GM23338 (cell line): Measurements from ENCODE around the gene ZFP42. TPM values are rescaled to one million over a fixed set of nuclear protein-coding genes. Genes with fewer than 3 reads are reported as not detected.
A peak's percentile ranks its signal among the peaks of the same experiment; 100 is the strongest.

Experiments used
- ATAC-seq: fragments of 200-7000 bp; cut with Tn5 transposase; 3 replicates; pipeline ENCODE4 v1.9.1; 2020
- DNase-seq: peaks from one replicate; pipeline ENCODE4 v3.0.0-alpha.2; 2015; ENCODE audit warnings: low spot score
- H2AFZ ChIP-seq: fragments of 200-600 bp; sonication (generic); 2 replicates; pipeline ENCODE4 v1.8.0; 2016; ENCODE audit warnings: antibody characterized with exemption, mild to moderate bottlenecking, moderate library complexity
- H3F3A ChIP-seq: fragments of 200-600 bp; sonication (generic); replicated peaks from 2 replicates; pipeline ENCODE4 v1.8.0; 2017; ENCODE audit warnings: antibody characterized with exemption, mixed run types, low read depth
- H3K27ac ChIP-seq: fragments of 200-600 bp; sonication (generic); 2 replicates; pipeline ENCODE4 v1.6.1; 2016; ENCODE audit warnings: low read depth
- H3K27me3 ChIP-seq: fragments of 200-600 bp; sonication (generic); 2 replicates; pipeline ENCODE4 v1.8.0; 2016; ENCODE audit warnings: mild to moderate bottlenecking, mixed run types, moderate library complexity; ENCODE audit not compliant: insufficient read depth
- H3K36me3 ChIP-seq: fragments of 200-600 bp; sonication (generic); 2 replicates; pipeline ENCODE4 v1.8.0; 2016; ENCODE audit warnings: mild to moderate bottlenecking; ENCODE audit not compliant: insufficient read depth
- H3K4me1 ChIP-seq: fragments of 200-600 bp; sonication (generic); 2 replicates; pipeline ENCODE4 v1.8.0; 2016; ENCODE audit warnings: mild to moderate bottlenecking, moderate library complexity; ENCODE audit not compliant: insufficient read depth
- H3K4me2 ChIP-seq: fragments of 200-600 bp; sonication (generic); 2 replicates; pipeline ENCODE4 v1.7.1; 2017; ENCODE audit warnings: mixed run types
- H3K4me3 ChIP-seq: fragments of 200-600 bp; sonication (generic); 2 replicates; pipeline ENCODE4 v1.6.1; 2016; ENCODE audit warnings: mixed run types
- H3K79me2 ChIP-seq: fragments of 200-600 bp; sonication (generic); replicated peaks from 2 replicates; pipeline ENCODE4 v1.8.0; 2017; ENCODE audit warnings: mild to moderate bottlenecking; ENCODE audit not compliant: insufficient read depth
- H3K9me2 ChIP-seq: fragments of 200-600 bp; sonication (generic); 2 replicates; pipeline ENCODE4 v1.8.0; 2017; ENCODE audit not compliant: insufficient read depth
- H4K20me1 ChIP-seq: fragments of 200-600 bp; sonication (generic); replicated peaks from 2 replicates; pipeline ENCODE4 v1.8.0; 2017; ENCODE audit warnings: mild to moderate bottlenecking; ENCODE audit not compliant: insufficient read depth
- H3K27ac Mint-ChIP-seq: 2 replicates; pipeline ENCODE4 v1.8.0; 2020; ENCODE audit warnings: inconsistent platforms, mild to moderate bottlenecking, moderate library complexity, mixed read lengths
- H3K27me3 Mint-ChIP-seq: 3 replicates; pipeline ENCODE4 v1.8.0; 2022; ENCODE audit warnings: low read depth, mild to moderate bottlenecking, moderate library complexity, mixed read lengths, inconsistent platforms; ENCODE audit not compliant: insufficient read depth, poor library complexity
- H3K36me3 Mint-ChIP-seq: 3 replicates; pipeline ENCODE4 v1.8.0; 2021; ENCODE audit warnings: low read depth, mild to moderate bottlenecking, inconsistent platforms, moderate library complexity, mixed read lengths
- H3K4me1 Mint-ChIP-seq: 3 replicates; pipeline ENCODE4 v1.8.0; 2020; ENCODE audit warnings: mild to moderate bottlenecking, inconsistent platforms, mixed read lengths
- H3K4me3 Mint-ChIP-seq: 3 replicates; pipeline ENCODE4 v1.8.0; 2021; ENCODE audit warnings: moderate library complexity, mild to moderate bottlenecking, inconsistent platforms, mixed read lengths
- H3K9me3 Mint-ChIP-seq: 3 replicates; pipeline ENCODE4 v1.8.0; 2020; ENCODE audit warnings: moderate library complexity, mild to moderate bottlenecking, inconsistent platforms, mixed read lengths
- CREB1 ChIP-seq: fragments of 250-450 bp; sonication (Bioruptor Pico); IDR thresholded peaks from 2 replicates; pipeline ENCODE4 v1.5.0; 2020; ENCODE audit warnings: low read depth, mild to moderate bottlenecking, moderate library complexity
- EZH2phosphoT487 ChIP-seq: fragments of 200-600 bp; sonication (generic); IDR thresholded peaks from one replicate; pipeline ENCODE4 v1.8.1; 2018; ENCODE audit warnings: antibody characterized with exemption; ENCODE audit not compliant: unreplicated experiment
- JUNB ChIP-seq: IDR thresholded peaks from one replicate; pipeline ENCODE4 v1.6.1; 2016; ENCODE audit warnings: antibody characterized with exemption; ENCODE audit not compliant: unreplicated experiment
- POLR2AphosphoS5 ChIP-seq: IDR thresholded peaks from 2 replicates; pipeline ENCODE4 v1.6.1; 2016; ENCODE audit warnings: antibody characterized with exemption, low read depth
- STAT1 ChIP-seq: IDR thresholded peaks from one replicate; pipeline ENCODE4 v1.6.1; 2016; ENCODE audit warnings: antibody characterized with exemption; ENCODE audit not compliant: unreplicated experiment
- ZNF114 ChIP-seq: fragments of 250-450 bp; sonication (Bioruptor Pico); IDR thresholded peaks from 2 replicates; pipeline ENCODE4 v1.5.0; 2020; ENCODE audit warnings: mild to moderate bottlenecking, moderate library complexity
- polyA plus RNA-seq: library from polyadenylated mRNA; unstranded; fragments of >200 nt; fragmentation: Nextera tagmentation; extraction: Ambion mirVana; gene quantifications from 2 replicates; pipeline ENCODE4 v1.2.1, GENCODE V29; 2016
- total RNA-seq: library from RNA; depleted of rRNA; stranded (reverse); fragments of >200 nt; shearing (Covaris generic); gene quantifications from 2 replicates; pipeline ENCODE4 v1.2.3, GENCODE V29; 2014
- TF ChIP-seq, protein P1 (sequence below), 2 experiments: fragments of 200-600 bp in 1 of 2; sonication (generic) in 1 of 2; conservative IDR thresholded peaks; 2 replicates each; pipeline versions ENCODE4 v1.5.1 to v1.6.1; 2016 to 2017; ENCODE audit warnings: antibody characterized with exemption in 2 of 2, low read depth in 2 of 2, mild to moderate bottlenecking in 2 of 2, moderate library complexity in 1 of 2
- TF ChIP-seq, protein P2 (sequence below): IDR thresholded peaks from 2 replicates; pipeline ENCODE4 v1.6.1; 2016; ENCODE audit warnings: antibody characterized with exemption
- TF ChIP-seq, protein P3 (sequence below): IDR thresholded peaks from one replicate; pipeline ENCODE4 v1.6.1; 2018; ENCODE audit warnings: antibody characterized with exemption; ENCODE audit not compliant: unreplicated experiment

The ZFP42 gene
- total and polyA plus RNA-seq, 2 experiments from 2014 or later: 70.0 to 111 TPM

- Histone ChIP-seq H2AFZ (0 out of 2 replicates have a peak overlapping the region, but pooled peaks have one; percentile 0), H3F3A (no peaks in the 10 kb centered on the region), H3K4me2 (no peak overlapping the region), H3K79me2 (no peaks in the 10 kb centered on the region), H3K27ac (no peak overlapping the region), H3K4me1 (no peaks in the 10 kb centered on the region), H3K27me3 (no peaks in the 10 kb centered on the region), H3K36me3 (no peaks in the 10 kb centered on the region), H3K9me2 (no peaks in the 10 kb centered on the region), H3K4me3 (no peak overlapping the region), H4K20me1 (no peaks in the 10 kb centered on the region)
- no peak overlapping the region for H3K4me3 Mint-ChIP-seq
- ATAC-seq: no peak
- H3K27me3 Mint-ChIP-seq: peaks cover 5% of the 10 kb centered on the region
- DNase-seq: no peak
- 0 out of 3 replicates have a peak, but pooled peaks cover 2% of the 10 kb centered on the region for H3K36me3 Mint-ChIP-seq
- TF ChIP-seq, protein P1, sequence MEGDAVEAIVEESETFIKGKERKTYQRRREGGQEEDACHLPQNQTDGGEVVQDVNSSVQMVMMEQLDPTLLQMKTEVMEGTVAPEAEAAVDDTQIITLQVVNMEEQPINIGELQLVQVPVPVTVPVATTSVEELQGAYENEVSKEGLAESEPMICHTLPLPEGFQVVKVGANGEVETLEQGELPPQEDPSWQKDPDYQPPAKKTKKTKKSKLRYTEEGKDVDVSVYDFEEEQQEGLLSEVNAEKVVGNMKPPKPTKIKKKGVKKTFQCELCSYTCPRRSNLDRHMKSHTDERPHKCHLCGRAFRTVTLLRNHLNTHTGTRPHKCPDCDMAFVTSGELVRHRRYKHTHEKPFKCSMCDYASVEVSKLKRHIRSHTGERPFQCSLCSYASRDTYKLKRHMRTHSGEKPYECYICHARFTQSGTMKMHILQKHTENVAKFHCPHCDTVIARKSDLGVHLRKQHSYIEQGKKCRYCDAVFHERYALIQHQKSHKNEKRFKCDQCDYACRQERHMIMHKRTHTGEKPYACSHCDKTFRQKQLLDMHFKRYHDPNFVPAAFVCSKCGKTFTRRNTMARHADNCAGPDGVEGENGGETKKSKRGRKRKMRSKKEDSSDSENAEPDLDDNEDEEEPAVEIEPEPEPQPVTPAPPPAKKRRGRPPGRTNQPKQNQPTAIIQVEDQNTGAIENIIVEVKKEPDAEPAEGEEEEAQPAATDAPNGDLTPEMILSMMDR (conservative IDR thresholded peaks at IDR 0.05; ENCODE audit: low read depth in 2 of 2): no peak
- TF ChIP-seq ZNF114 (no peak), STAT1 (no peak), CREB1 (no peak), JUNB (no peak), POLR2AphosphoS5 (no peak), EZH2phosphoT487 (no peak)
- TF ChIP-seq, protein P2, sequence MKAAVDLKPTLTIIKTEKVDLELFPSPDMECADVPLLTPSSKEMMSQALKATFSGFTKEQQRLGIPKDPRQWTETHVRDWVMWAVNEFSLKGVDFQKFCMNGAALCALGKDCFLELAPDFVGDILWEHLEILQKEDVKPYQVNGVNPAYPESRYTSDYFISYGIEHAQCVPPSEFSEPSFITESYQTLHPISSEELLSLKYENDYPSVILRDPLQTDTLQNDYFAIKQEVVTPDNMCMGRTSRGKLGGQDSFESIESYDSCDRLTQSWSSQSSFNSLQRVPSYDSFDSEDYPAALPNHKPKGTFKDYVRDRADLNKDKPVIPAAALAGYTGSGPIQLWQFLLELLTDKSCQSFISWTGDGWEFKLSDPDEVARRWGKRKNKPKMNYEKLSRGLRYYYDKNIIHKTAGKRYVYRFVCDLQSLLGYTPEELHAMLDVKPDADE: no peak
- no peak overlapping the region for H3K27ac Mint-ChIP-seq
- peaks cover 6% of the 10 kb centered on the region; the same call in 1 of the 3 replicates for H3K4me1 Mint-ChIP-seq
- H3K9me3 Mint-ChIP-seq: no peaks in the 10 kb centered on the region; the same call in 2 of the 3 replicates
Observed at GRCh38 chr4:188046657-188047056, 51.1 kb downstream of the ZFP42 start.

DNA sequence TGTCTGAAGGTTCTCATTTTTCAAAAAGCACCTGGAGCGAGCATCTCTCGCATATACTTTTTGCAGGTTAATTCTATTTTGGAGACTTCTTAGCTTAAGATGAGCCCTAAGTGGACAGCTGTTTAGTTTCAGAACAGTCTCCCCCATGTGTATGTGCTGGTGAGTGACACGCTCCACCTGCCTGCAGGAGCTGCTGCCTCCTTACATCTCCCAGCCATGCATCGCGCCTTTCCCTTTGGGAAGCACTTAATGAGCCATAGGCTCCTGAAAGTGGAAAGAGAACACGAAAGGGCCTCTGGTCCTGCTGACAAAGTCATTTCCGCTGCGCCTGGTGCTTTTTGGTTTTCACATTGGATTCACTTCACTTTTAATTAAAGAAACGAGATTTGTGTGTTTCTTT lies 57.7 kb downstream of the ZFP42 start:
- no peaks in the 10 kb centered on the region for H3K9me2 ChIP-seq
- H2AFZ ChIP-seq: peak overlapping the region; percentile 89
- no peaks in the 10 kb centered on the region for H3K27me3 ChIP-seq
- H3K4me3 ChIP-seq: no peak overlapping the region
- TF ChIP-seq, protein P3, sequence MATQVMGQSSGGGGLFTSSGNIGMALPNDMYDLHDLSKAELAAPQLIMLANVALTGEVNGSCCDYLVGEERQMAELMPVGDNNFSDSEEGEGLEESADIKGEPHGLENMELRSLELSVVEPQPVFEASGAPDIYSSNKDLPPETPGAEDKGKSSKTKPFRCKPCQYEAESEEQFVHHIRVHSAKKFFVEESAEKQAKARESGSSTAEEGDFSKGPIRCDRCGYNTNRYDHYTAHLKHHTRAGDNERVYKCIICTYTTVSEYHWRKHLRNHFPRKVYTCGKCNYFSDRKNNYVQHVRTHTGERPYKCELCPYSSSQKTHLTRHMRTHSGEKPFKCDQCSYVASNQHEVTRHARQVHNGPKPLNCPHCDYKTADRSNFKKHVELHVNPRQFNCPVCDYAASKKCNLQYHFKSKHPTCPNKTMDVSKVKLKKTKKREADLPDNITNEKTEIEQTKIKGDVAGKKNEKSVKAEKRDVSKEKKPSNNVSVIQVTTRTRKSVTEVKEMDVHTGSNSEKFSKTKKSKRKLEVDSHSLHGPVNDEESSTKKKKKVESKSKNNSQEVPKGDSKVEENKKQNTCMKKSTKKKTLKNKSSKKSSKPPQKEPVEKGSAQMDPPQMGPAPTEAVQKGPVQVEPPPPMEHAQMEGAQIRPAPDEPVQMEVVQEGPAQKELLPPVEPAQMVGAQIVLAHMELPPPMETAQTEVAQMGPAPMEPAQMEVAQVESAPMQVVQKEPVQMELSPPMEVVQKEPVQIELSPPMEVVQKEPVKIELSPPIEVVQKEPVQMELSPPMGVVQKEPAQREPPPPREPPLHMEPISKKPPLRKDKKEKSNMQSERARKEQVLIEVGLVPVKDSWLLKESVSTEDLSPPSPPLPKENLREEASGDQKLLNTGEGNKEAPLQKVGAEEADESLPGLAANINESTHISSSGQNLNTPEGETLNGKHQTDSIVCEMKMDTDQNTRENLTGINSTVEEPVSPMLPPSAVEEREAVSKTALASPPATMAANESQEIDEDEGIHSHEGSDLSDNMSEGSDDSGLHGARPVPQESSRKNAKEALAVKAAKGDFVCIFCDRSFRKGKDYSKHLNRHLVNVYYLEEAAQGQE: no peak
- TF ChIP-seq, protein P1 (conservative IDR thresholded peaks at IDR 0.05; ENCODE audit: low read depth in 2 of 2): peak in 1 of 2 experiments; percentile 25; a peak in 2 of 4 replicates
- Mint-ChIP-seq H3K9me3 (peaks cover 2% of the 10 kb centered on the region; the same call in 1 of the 3 replicates), H3K4me3 (no peak overlapping the region), H3K4me1 (peaks cover 9% of the 10 kb centered on the region; the same call in 2 of the 3 replicates), H3K36me3 (peaks cover 3% of the 10 kb centered on the region; the same call in 1 of the 3 replicates), H3K27ac (no peak overlapping the region), H3K27me3 (no peaks in the 10 kb centered on the region)
- no peak overlapping the region for H3K4me2 ChIP-seq
- peak overlapping the region; percentile 35; the same call in 1 of the 2 replicates for H3K27ac ChIP-seq
- peak; percentile 70 for ATAC-seq
- DNase-seq: no peak
- H3K36me3 ChIP-seq: no peaks in the 10 kb centered on the region
- no peaks in the 10 kb centered on the region for H4K20me1 ChIP-seq
- no peaks in the 10 kb centered on the region for H3F3A ChIP-seq
- no peaks in the 10 kb centered on the region; the same call in 1 of the 2 replicates for H3K4me1 ChIP-seq
- no peaks in the 10 kb centered on the region for H3K79me2 ChIP-seq
